Right ventricle myocardium inferior (tissue), 1 donor: Measurements from ENCODE around the gene ZPR1. TPM values are rescaled to one million over a fixed set of nuclear protein-coding genes. Genes with fewer than 3 reads are reported as not detected.
"Not testable (repeated sequence)": the region's sequence is repeated elsewhere in the genome, so short reads cannot be mapped to it uniquely, and the experiment has no call there.

ENCODE experiments used
- ATAC-seq: fragments of 200-7000 bp; cut with Tn5 transposase; one replicate; pipeline ENCODE4 v1.9.1; 2020; ENCODE audit warnings: mild to moderate bottlenecking, moderate library complexity
- DNase-seq: peaks from one replicate; pipeline ENCODE4 v3.0.0; 2021; ENCODE audit errors: missing footprints
- intact Hi-C: fragments of 100-400 bp; cut with DNase I; formaldehyde crosslinking; loops from one replicate; pipeline ENCODE4 v1.11.0; 2022
- long read RNA-seq: library from polyadenylated mRNA; unstranded; transcript quantifications from one replicate; pipeline ENCODE4 v2.0.0, GENCODE V29; 2021
- total RNA-seq: library from RNA; stranded (reverse); fragmentation: NEBNext Ultra II Directional; extraction: Animal tissue kit (Norgen Biotek cat#: 25700); gene quantifications from one replicate; pipeline ENCODE4 v1.2.1, GENCODE V29; 2021
- donor health status: DM: no; HTN: yes; CAD: no; lungs with severe emphysema.

The ZPR1 gene
- total RNA-seq: 23.3 TPM
- long read RNA-seq, full-length matches to known transcripts: 17 of 19 reads
- long read RNA-seq, partial matches to known transcripts: 1 of 19 reads
- long read RNA-seq, other reads (novel, unspliced or antisense): 1 of 19 reads

- ATAC-seq: peak; percentile 83
- intact Hi-C loops: loop anchor here (2.0 kb wide), 1 partner anchor 47 kb away; no protein-coding TSS in a partner anchor
- peak; percentile 94 for DNase-seq
Measured at GRCh38 chr11:116787786-116788486, at the start of gene ZPR1. TSS of gene ZPR1 (minus strand) at chr11:116788023. CDS start at chr11:116787990, 33 bp downstream.

GRCh38 chr11:116836632-116836991 is 48.8 kb upstream of the ZPR1 start:
- intact Hi-C loops: no loop called here
- ATAC-seq (no peak), DNase-seq (no peak)

GRCh38 chr11:116835791-116836631 is 48.2 kb upstream of the ZPR1 start:
- intact Hi-C loops: loop anchor here (2.0 kb wide), 1 partner anchor 47 kb away; the partner anchor contains the start of gene ZPR1

GRCh38 chr11:116835042-116835772 is 47.4 kb upstream of the ZPR1 start:
- intact Hi-C loops: loop anchor here (2.0 kb wide), 1 partner anchor 46 kb away; the partner anchor contains the start of gene ZPR1
- ATAC-seq (no peak), DNase-seq (no peak)

More at GRCh38 chr11:116835791-116836631, 48.2 kb upstream of the ZPR1 start:
- DNase-seq (peak; percentile 95), ATAC-seq (peak; percentile 87)

- not testable (repeated sequence) for DNase-seq, ATAC-seq
- intact Hi-C loops: loop anchor here (2.0 kb wide), 1 partner anchor 46 kb away; the partner anchor contains the start of gene ZPR1
Measured at GRCh38 chr11:116834535-116835041, 46.8 kb upstream of the ZPR1 start.

- no peak for DNase-seq
- no peak for ATAC-seq
- intact Hi-C loops: loop anchor here (2.0 kb wide), 1 partner anchor 45 kb away; the partner anchor contains the start of gene ZPR1
Measured at GRCh38 chr11:116833816-116834534, 46.2 kb upstream of the ZPR1 start.

GRCh38 chr11:116833491-116833815 is 45.6 kb upstream of the ZPR1 start:
- ATAC-seq: no peak
- intact Hi-C loops: no loop called here
- DNase-seq: no peak

- ATAC-seq: no peak
- DNase-seq: no peak
- intact Hi-C loops: no loop called here
Measured at GRCh38 chr11:116832350-116833290, 44.8 kb upstream of the ZPR1 start.

- no peak for DNase-seq
- intact Hi-C loops: no loop called here
Measured at GRCh38 chr11:116831790-116832349, 44.0 kb upstream of the ZPR1 start.

GRCh38 chr11:116830184-116830912 is 42.5 kb upstream of the ZPR1 start:
- intact Hi-C loops: no loop called here
- DNase-seq (no peak), ATAC-seq (no peak)

More at GRCh38 chr11:116831790-116832349, 44.0 kb upstream of the ZPR1 start:
- no peak for ATAC-seq

- intact Hi-C loops: no loop called here
- ATAC-seq: no peak
Measured at GRCh38 chr11:116829525-116830183, 41.8 kb upstream of the ZPR1 start, which contains the start of gene APOC3. TSS of gene APOC3 (plus strand) at chr11:116829907. CDS start at chr11:116830583, 676 bp downstream.

GRCh38 chr11:116828632-116829524 is 41.1 kb upstream of the ZPR1 start:
- DNase-seq (no peak), ATAC-seq (no peak)
- intact Hi-C loops: no loop called here

More at GRCh38 chr11:116829525-116830183, 41.8 kb upstream of the ZPR1 start, which contains the start of gene APOC3:
- no peak for DNase-seq

GRCh38 chr11:116827461-116827860 is 39.6 kb upstream of the ZPR1 start:
- intact Hi-C loops: no loop called here
- DNase-seq: no peak
- no peak for ATAC-seq

GRCh38 chr11:116826751-116827431 is 39.1 kb upstream of the ZPR1 start:
- DNase-seq (no peak), ATAC-seq (no peak)
- intact Hi-C loops: no loop called here
